Hematopoietic multipotent progenitor cell (in vitro differentiated cells): Measurements from ENCODE around the gene FAM114A1. TPM values are rescaled to one million over a fixed set of nuclear protein-coding genes. Genes with fewer than 3 reads are reported as not detected.

ENCODE experiments used
- DNase-seq, 3 donors: peaks; one replicate each; pipeline ENCODE4 v3.0.0-alpha.2; 2011 to 2015; ENCODE audit warnings: low read depth in 2 of 3, low spot score in 2 of 3
- total RNA-seq: library from RNA; depleted of rRNA; stranded (reverse); fragments of >200 nt; gene quantifications from one replicate; pipeline ENCODE4 v1.2.3, GENCODE V29; 2012

FAM114A1 gene
- 3.8 TPM for total RNA-seq

DNA sequence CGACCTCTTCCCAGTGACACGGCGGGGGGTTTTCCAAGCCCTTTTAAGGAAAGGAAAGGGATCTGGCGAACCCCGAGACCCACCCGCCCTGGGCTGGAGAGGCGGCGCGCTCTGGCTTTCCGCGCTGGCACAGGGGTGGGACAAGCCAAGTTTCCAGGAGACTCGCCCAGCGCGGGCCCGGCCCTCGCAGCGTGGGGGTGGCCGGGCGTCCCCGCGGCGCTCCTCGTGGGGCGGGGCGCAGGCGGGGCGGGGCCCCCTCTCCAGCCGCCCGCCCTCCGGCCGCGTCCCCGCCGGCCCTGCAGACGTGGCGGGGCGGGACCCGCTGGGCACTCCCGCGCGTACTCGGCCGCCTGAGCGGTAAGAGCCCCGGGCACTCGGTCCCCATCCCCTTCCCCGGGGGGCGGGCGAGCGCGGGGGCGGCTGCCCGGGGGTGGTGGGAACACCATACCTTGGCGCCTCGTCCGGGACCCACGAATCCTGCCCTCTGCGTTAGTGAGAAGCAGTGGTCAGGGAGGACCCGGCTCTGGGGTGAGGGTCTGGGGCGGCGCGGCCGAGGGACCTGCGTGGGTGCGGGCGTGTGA is at the start of gene FAM114A1:
TSS of gene FAM114A1 (plus strand) at position 329 of the 581 bp plus-strand sequence. CDS start 10,273 bp downstream, outside the sequence.
- peak in 2 of 3 donors; percentile 39 to 43 for DNase-seq

GRCh38 chr4:38818441-38818976 is 49.1 kb upstream of the FAM114A1 start:
- DNase-seq = no peak

DNA sequence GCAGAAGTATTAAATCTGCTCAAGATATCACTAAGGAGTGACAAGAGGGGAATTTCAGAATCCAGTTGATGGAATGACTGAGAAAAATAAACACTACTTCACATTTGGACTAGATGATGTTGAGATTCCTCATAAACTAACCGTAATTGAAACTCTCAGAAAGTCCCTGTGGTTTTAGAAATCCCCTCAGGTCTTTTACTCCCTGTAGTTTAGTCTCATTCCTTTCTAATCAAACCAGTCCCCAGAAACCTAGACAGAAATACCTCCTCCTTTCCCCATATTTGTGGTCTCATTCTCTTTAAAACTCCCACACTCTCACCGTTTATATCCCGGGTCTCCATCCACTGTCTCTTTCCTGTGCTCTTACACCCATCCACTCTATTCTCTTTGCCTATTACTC is 48.0 kb upstream of the FAM114A1 start:
- no peak for DNase-seq

DNA sequence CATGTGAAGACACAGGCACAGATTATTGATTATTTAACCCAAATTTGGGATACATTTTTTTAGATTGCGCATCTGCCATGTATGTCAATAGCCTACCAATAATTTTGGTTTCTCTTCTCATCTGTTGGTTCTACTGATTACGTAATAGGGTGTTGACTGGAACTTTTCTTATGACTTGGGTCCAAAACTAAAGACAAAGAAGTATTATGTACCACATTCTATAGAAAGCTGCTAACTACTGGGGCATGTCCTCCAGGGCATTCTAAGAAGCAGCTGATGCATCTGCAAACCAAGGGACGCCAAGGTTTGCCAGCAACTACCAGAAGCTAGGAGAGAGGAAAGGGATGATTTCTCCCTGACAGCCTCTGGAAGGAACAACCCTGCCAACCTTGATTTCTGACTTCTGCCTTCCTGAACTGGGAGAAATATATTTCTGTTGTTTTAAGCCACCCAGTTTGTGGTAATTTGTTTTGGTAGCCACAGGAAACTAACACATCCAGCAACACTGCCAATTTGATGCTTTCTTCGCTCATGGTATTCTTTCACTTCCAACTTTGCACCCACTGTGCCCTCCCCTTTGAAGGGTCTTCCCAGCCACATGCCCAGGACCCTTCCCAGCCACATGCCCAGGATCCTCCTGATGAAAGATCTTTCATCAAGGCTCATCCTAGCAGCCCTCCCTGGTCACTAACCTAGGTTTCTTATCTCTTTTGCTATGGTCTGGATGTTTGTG is 47.1 kb upstream of the FAM114A1 start:
- DNase-seq = no peak

DNA sequence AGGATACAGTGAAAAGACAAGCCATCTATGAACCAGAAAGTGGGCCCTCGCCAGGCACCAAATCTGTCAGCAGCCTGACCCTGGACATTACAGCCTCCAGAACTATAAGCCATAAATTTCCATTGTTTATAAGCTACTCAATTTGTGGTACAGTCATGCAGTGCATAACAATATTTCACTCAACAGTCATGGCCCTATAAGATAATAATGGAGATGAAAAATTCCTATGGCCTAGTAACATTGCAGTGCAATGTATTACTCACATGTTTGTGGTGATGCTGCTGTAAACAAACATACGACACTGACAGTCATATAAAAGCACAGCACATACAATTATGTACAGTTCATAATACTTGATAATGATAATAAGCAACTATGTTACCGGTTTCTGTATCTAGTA is 45.9 kb upstream of the FAM114A1 start:
- DNase-seq = no peak

GRCh38 chr4:38822748-38823303 is 44.8 kb upstream of the FAM114A1 start:
- DNase-seq = no peak

- no peak for DNase-seq
These were observed 43.8 kb upstream of the FAM114A1 start for GRCh38 chr4:38823766-38824165.

DNA sequence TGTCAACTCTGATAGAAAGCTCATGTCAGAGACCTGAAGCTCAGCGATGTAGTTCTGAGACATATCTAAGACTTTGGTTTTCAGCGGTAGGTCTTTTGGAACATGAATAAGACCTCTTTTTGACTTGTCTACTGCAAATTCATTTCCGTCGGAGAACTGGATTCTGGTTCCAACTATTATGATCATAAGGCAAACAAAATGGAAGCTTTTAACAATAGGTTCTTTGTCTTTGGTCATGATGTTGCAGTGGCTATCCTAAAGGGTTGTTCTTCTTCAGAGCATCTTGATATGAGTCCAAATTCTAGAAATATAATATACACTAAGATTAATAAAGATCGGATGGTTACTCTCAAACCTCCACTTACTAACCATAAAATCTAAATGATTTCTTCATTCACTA is 38.4 kb upstream of the FAM114A1 start:
- no peak for DNase-seq

DNA sequence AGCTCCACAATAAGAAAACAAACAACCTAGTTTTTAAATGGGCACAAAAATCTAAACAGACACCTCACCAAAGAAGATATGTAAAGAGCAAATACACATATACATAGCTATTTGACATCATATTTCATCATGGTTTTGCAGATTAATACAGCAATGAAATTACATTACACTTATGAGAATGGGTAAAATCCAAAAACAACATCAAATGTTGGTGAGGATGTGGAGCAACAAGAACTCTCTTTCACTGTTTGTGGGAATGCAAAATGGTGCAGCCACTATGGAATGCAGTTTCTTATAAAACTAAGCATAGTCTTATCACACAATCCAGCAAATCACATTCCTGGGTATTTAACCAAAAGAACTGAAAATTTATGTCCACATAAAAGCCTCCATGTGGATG is 36.0 kb upstream of the FAM114A1 start:
- DNase-seq = no peak

DNA sequence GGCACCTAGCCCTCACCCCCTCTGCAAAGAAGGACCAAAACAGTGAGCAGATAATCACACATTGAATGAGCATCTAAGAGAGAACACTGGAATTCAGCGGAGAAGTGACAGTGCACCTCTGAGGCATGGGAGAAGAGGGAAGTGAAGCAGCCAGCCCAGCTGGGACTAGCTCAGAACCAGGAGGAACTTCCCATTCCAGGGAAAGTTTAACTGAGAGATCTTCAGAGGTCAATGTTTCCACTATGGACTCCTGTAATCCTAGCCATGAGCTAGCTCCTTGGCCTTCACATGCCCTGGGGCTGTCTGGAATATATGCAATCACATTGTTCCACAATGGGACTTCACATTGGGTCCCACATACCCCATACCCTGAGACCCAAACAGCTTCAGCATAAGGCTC is 35.4 kb upstream of the FAM114A1 start:
- DNase-seq = no peak

- no peak for DNase-seq
These were observed 34.7 kb upstream of the FAM114A1 start for GRCh38 chr4:38832624-38833528.

GRCh38 chr4:38834570-38834969 is 33.0 kb upstream of the FAM114A1 start:
- no peak for DNase-seq

- no peak for DNase-seq
These were observed 30.3 kb upstream of the FAM114A1 start for GRCh38 chr4:38837334-38837733.

DNA sequence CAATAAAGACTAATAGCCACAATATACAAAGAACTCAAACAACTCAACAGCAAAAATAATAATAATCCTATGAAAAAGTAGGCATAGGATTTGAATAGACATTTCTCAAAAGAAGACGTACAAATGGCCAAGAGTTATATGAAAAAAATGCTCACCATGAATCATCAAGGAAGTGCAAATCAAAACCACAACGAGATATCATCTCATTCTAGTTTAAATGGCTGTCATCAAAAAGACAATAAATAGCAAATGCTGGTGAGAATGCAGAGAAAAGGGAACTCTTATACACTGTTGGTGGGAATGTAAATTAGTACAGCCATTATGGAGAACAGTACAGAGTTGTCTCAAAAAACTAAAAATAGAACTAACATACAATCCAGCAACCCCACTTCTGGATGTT is 29.8 kb upstream of the FAM114A1 start:
- DNase-seq = peak in 2 of 3 donors; percentile 39 to 82

GRCh38 chr4:38842994-38843393 is 24.6 kb upstream of the FAM114A1 start:
- no peak for DNase-seq

DNA sequence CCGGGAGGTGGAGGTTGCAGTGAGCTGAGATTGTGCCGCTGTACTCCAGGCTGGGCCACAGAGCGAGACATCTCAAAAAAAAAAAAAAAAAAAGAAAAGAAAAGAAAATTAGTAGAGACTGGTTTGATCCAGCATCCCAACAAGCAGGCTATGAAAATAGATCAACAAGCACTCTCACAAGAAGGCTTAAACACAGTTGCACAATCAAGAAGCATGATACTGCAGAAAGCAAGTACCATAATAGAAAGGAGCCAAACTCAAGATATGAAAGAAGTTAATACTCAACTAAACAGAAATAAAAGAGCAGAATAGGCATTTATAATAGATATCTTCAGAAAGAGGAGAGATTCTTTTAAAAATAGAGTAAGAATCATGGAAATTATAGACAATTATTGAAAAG is 21.6 kb upstream of the FAM114A1 start:
- DNase-seq = no peak

- DNase-seq = no peak
These were observed 12.1 kb upstream of the FAM114A1 start for GRCh38 chr4:38855466-38855865.

GRCh38 chr4:38856046-38856445 is 11.6 kb upstream of the FAM114A1 start:
- peak in 2 of 3 donors; percentile 29 to 64 for DNase-seq

DNA sequence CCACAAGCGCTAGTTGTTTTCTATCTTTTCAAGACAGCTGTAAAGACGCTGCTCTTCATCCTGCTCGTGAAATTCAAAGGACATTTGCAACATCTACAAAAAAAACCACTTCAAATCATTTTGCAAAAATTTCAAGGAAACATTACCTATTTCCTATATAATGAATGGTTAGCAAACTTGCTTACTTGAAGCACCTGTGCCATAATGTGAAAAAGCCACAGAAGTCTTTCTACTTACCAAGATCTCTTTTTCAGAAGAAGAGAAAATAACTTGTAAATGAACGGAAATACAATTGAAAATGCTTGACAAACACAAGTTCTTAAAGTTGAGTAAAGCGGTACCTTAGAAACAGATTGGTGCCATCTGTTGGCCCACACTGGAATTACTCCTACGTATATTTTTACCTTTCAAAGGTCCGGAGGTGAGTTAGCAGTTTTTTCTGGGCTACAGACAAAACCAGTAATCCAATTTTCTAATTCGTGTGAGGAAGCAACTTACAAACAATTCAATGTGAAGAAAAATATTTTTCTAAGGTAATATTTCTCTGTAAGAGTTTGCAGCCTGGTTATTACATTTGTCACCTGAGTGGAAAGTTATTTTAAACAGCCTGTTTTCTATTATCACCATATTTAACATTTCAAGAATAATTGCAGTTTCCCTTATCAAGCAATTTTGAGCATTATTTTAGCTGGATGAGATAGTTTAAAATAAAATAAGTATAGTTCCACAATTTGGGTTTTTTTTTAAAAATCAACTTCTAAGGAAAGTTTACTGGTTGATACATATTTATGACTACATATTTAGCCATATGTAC is 10.9 kb upstream of the FAM114A1 start, which contains the start of gene TLR6:
TSS of gene TLR6 (minus strand) at position 294 of the 814 bp plus-strand sequence. CDS start 27,344 bp downstream, outside the sequence.
- peak; percentile 51 to 87 (median 86) for DNase-seq
